ENCODE results near the gene DBNDD1. TPM values are rescaled to one million over a fixed set of nuclear protein-coding genes. Genes with fewer than 3 reads are reported as not detected.

Gene DBNDD1
- total and polyA plus RNA-seq, 2 donors (not counting 1 experiment from before 2014, with no cell fraction given): 3.1 to 72.1 TPM

DNA sequence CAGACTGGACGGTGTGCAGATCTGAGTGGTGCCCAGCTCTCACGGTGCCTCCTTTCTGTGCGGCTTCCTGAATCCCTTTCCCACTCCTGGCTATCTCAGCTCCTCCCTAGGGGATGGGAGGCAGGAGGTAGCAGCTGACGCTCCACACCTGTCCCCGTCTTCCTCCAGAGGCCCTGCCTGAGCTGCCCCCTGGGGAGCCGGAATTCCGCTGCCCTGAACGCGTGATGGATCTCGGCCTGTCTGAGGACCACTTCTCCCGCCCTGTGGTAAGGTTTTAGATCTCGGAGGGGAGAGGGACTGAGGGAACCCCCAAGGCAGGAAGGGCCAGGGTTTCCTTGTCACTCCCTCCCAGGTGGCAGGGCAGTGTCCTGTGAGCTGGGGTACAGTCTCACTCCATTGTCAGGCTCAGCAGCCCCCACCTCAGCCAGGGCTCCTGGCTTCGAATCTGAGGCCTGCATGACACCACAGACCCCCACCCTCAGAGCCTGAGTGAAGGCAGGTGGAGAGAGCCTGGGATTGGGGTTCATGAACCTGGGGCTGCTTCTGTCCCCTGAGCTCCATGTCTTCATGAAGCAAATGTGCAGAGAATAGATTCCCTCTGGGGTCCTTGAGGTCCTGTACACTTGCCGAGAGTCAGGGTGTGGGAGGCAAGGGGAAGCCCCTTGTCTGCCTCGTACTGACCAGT is 64.1 kb downstream of the DBNDD1 start:
- Histone ChIP-seq H3K27me3 (replicated peaks in 1 of 4; ENCODE audit: control extremely low read depth in 1 of 4, control insufficient read depth in 3 of 4, insufficient read depth in 4 of 4, low read length in 3 of 4) (no peaks in the 10 kb centered on the region), H2AFZ (ENCODE audit: insufficient read depth, low read depth, low read length, poor library complexity, severe bottlenecking) (no peak overlapping the region), H3K4me3 (ENCODE audit: control extremely low read depth in 1 of 5, extremely low read depth in 1 of 5, insufficient read depth in 1 of 5, low read depth in 2 of 5, low read length in 4 of 5) (no peak overlapping the region), H4K20me1 (ENCODE audit: control insufficient read depth, insufficient read depth, low read length, poor library complexity, severe bottlenecking) (peaks cover 78% of the 10 kb centered on the region), H3K9ac (ENCODE audit: low read length) (no peak overlapping the region), H3K36me3 (replicated peaks in 1 of 2; ENCODE audit: control extremely low read depth in 1 of 2, control insufficient read depth in 1 of 2, extremely low read depth in 1 of 2, insufficient read depth in 2 of 2, low read length in 1 of 2) (peaks cover 0 to 45% of the 10 kb centered on the region in 2 experiments), H3K27ac (ENCODE audit: low read length in 2 of 2) (no peak overlapping the region), H3K4me2 (replicated peaks; ENCODE audit: low read depth, low read length, poor library complexity, severe bottlenecking) (peak overlapping the region; percentile 87), H3K9me3 (ENCODE audit: control extremely low read depth in 1 of 3, control insufficient read depth in 2 of 3, insufficient read depth in 1 of 3, low read length in 2 of 3) (peaks cover 0 to 17% (median 0%) of the 10 kb centered on the region in 3 donors), H3K79me2 (ENCODE audit: control insufficient read depth, insufficient read depth, low read length) (peaks cover 68% of the 10 kb centered on the region), H3K4me1 (ENCODE audit: control insufficient read depth in 2 of 2, insufficient read depth in 2 of 2, low read length in 2 of 2) (peaks cover 76 to 81% of the 10 kb centered on the region in 2 donors)
- TF ChIP-seq, protein P1, sequence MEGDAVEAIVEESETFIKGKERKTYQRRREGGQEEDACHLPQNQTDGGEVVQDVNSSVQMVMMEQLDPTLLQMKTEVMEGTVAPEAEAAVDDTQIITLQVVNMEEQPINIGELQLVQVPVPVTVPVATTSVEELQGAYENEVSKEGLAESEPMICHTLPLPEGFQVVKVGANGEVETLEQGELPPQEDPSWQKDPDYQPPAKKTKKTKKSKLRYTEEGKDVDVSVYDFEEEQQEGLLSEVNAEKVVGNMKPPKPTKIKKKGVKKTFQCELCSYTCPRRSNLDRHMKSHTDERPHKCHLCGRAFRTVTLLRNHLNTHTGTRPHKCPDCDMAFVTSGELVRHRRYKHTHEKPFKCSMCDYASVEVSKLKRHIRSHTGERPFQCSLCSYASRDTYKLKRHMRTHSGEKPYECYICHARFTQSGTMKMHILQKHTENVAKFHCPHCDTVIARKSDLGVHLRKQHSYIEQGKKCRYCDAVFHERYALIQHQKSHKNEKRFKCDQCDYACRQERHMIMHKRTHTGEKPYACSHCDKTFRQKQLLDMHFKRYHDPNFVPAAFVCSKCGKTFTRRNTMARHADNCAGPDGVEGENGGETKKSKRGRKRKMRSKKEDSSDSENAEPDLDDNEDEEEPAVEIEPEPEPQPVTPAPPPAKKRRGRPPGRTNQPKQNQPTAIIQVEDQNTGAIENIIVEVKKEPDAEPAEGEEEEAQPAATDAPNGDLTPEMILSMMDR (IDR thresholded peaks at IDR 0.05): no peak
- TF ChIP-seq EZH2 (IDR thresholded peaks at IDR 0.05; ENCODE audit: borderline replicate concordance, insufficient read depth, low read depth, low read length, poor library complexity, severe bottlenecking): no peak
- DNase-seq (no peak), ATAC-seq (ENCODE audit: low read depth) (no peak)
- POLR2A ChIA-PET: interaction anchor here (0.6 to 0.8 kb wide), 3 partner anchors 38 to 142 kb away, joined by 3 to 4 read pairs (median 3); no protein-coding TSS in a partner anchor
- WGBS (ENCODE audit: insufficient coverage): 88% methylated on average over 12 of the region's 15 CpGs
- H3K4me3 Mint-ChIP-seq: peak overlapping the region; percentile 80
- peaks cover 71% of the 10 kb centered on the region for H3K4me1 Mint-ChIP-seq
- no peaks in the 10 kb centered on the region for H3K9me3 Mint-ChIP-seq (ENCODE audit: insufficient read depth)
- intact Hi-C loops (cut with micrococcal nuclease): no loop called here
- H3K27me3 Mint-ChIP-seq: no peaks in the 10 kb centered on the region
- peak overlapping the region; percentile 81 for H3K27ac Mint-ChIP-seq
- CTCF ChIA-PET: interaction anchor here (1.1 kb wide), 1 partner anchor 45 kb away, joined by 5 read pairs; no protein-coding TSS in a partner anchor

Other genes with a start within 250 kb of the DBNDD1 start
- gene FANCA, start 202.8 kb downstream of the DBNDD1 start, total RNA-seq: 43.4 and 52.6 TPM in 2 replicates
- 45.8 and 48.4 TPM in 2 replicates for gene FANCA, start 202.8 kb downstream of the DBNDD1 start, polyA plus RNA-seq
- gene SPIRE2, start 191.0 kb downstream of the DBNDD1 start, total RNA-seq: 2.0 and 2.7 TPM in 2 replicates
- gene SPIRE2, start 191.0 kb downstream of the DBNDD1 start, polyA plus RNA-seq: 0.71 and 0.98 TPM in 2 replicates
- 444 and 493 TPM in 2 replicates for gene TCF25, start 145.9 kb downstream of the DBNDD1 start, total RNA-seq
- gene TCF25, start 145.9 kb downstream of the DBNDD1 start, polyA plus RNA-seq: 200 and 278 TPM in 2 replicates
- gene MC1R, start 100.6 kb downstream of the DBNDD1 start, total RNA-seq: 12.2 and 13.2 TPM in 2 replicates
- 15.2 and 21.5 TPM in 2 replicates for gene MC1R, start 100.6 kb downstream of the DBNDD1 start, polyA plus RNA-seq
- 0.34 and 0.70 TPM in 2 replicates for gene TUBB3, start 96.1 kb downstream of the DBNDD1 start, total RNA-seq
- 4.4 and 11.1 TPM in 2 replicates for gene TUBB3, start 96.1 kb downstream of the DBNDD1 start, polyA plus RNA-seq
- gene DEF8, start 70.7 kb downstream of the DBNDD1 start, total RNA-seq: 83.9 and 91.7 TPM in 2 replicates
- gene DEF8, start 70.7 kb downstream of the DBNDD1 start, polyA plus RNA-seq: 546 and 749 TPM in 2 replicates
- not detected in 2 replicates for gene PRDM7, start 57.9 kb upstream of the DBNDD1 start, total RNA-seq
- not detected in 2 replicates for gene PRDM7, start 57.9 kb upstream of the DBNDD1 start, polyA plus RNA-seq